Choroid plexus epithelial cell (primary cell): ENCODE results near the gene SAMD8.

Experiments
- DNase-seq: peaks from one replicate; pipeline ENCODE4 v3.0.0-alpha.2; 2010; ENCODE audit warnings: low read depth
- H3K4me3 ChIP-seq: 2 replicates; pipeline ENCODE4 v1.5.1; 2011; ENCODE audit warnings: low read depth, mild to moderate bottlenecking, control low read depth, low read length, moderate library complexity
- CTCF ChIP-seq: conservative IDR thresholded peaks from 2 replicates; pipeline ENCODE4 v1.5.1; 2011; ENCODE audit warnings: low read depth, mild to moderate bottlenecking, control low read depth, inconsistent platforms, low read length, moderate library complexity

The SAMD8 gene

GRCh38 chr10:75207079-75207856, 95.8 kb downstream of the SAMD8 start:
- DNase-seq = no peak
- H3K4me3 ChIP-seq = no peak overlapping the region
- TF ChIP-seq CTCF = no peak

- no peak for DNase-seq
Measured at GRCh38 chr10:75207857-75208144, 96.3 kb downstream of the SAMD8 start.

GRCh38 chr10:75208181-75208580, 96.7 kb downstream of the SAMD8 start:
- no peak overlapping the region for H3K4me3 ChIP-seq
- no peak for TF ChIP-seq CTCF
- peak; percentile 83 for DNase-seq

More at GRCh38 chr10:75207857-75208144, 96.3 kb downstream of the SAMD8 start:
- H3K4me3 ChIP-seq = no peak overlapping the region
- TF ChIP-seq CTCF = no peak

- peak overlapping the region; percentile 93 for H3K4me3 ChIP-seq
- no peak for TF ChIP-seq CTCF
- DNase-seq = no peak
Measured at GRCh38 chr10:75209086-75209920, 97.8 kb downstream of the SAMD8 start.

- peak overlapping the region; percentile 93 for H3K4me3 ChIP-seq
- no peak for TF ChIP-seq CTCF
- DNase-seq = peak; percentile 78
Measured at GRCh38 chr10:75209921-75210281, 98.4 kb downstream of the SAMD8 start.

- H3K4me3 ChIP-seq = peak within 1 kb of the TSS; percentile 93
- TF ChIP-seq CTCF = no peak
- DNase-seq = peak; percentile 86
Measured at GRCh38 chr10:75210282-75211006, 99.0 kb downstream of the SAMD8 start, which contains the start of gene VDAC2. Gene VDAC2, plus strand, starts transcription at chr10:75210796. Its CDS starts 363 bp downstream, at chr10:75211159.
